Muscle of back (tissue), 13 donors: Measurements from ENCODE around the gene CACNA1I. TPM values are rescaled to one million over a fixed set of nuclear protein-coding genes. Genes with fewer than 3 reads are reported as not detected.
A peak's percentile ranks its signal among the peaks of the same experiment; 100 is the strongest.
"Not testable (repeated sequence)": the region's sequence is repeated elsewhere in the genome, so short reads cannot be mapped to it uniquely, and the experiment has no call there.

Experiments used
- DNase-seq, 3 donors: peaks; one replicate each; pipeline versions ENCODE4 v3.0.0 to v3.0.0-alpha.2; 2013
- long read RNA-seq, 9 donors: transcript quantifications; one replicate each; lab custom pipeline, GENCODE V29; 2026
- polyA plus RNA-seq, 10 donors: library from polyadenylated mRNA; unstranded; fragments of 120-200 nt; gene quantifications; one replicate each; pipeline ENCODE4 v1.2.1, GENCODE V29; 2013; ENCODE audit not compliant: insufficient read length in 10 of 10

The CACNA1I gene
- 1 to 10 TPM in 1 of 10 donors, under 1 TPM in 9; 0.07 to 1.2 (median 0.18) TPM for polyA plus RNA-seq
- long read RNA-seq, donor 1, result 0 reads
- long read RNA-seq, donor 2, result 0 reads
- long read RNA-seq, donor 3, result 0 reads
- long read RNA-seq, donor 4, result 0 reads
- long read RNA-seq, donor 5, result 0 reads
- long read RNA-seq, donor 6, result 0 reads
- long read RNA-seq, donor 7, result 0 reads
- long read RNA-seq, donor 8, result 0 reads
- long read RNA-seq, donor 9, result 0 reads

- no peak for DNase-seq
Measured at GRCh38 chr22:39570665-39571064, at the start of gene CACNA1I. TSS of gene CACNA1I (plus strand) at chr22:39570753. CDS start at chr22:39570753, 0 bp downstream.

- peak in 1 of 3 donors; percentile 80 for DNase-seq
Measured at GRCh38 chr22:39521106-39521885, 49.3 kb upstream of the CACNA1I start.

GRCh38 chr22:39522091-39522490 is 48.5 kb upstream of the CACNA1I start:
- DNase-seq, result not testable (repeated sequence)

- peak; percentile 67 to 82 (median 76) for DNase-seq
Measured at GRCh38 chr22:39522567-39523300, 47.8 kb upstream of the CACNA1I start.

GRCh38 chr22:39524089-39524752 is 46.3 kb upstream of the CACNA1I start:
- no peak for DNase-seq

GRCh38 chr22:39524753-39525657 is 45.5 kb upstream of the CACNA1I start:
- no peak for DNase-seq

GRCh38 chr22:39525658-39525975 is 44.9 kb upstream of the CACNA1I start:
- no peak for DNase-seq

GRCh38 chr22:39526736-39527171 is 43.8 kb upstream of the CACNA1I start:
- DNase-seq, result peak in 1 of 3 donors; percentile 35

GRCh38 chr22:39527481-39527961 is 43.0 kb upstream of the CACNA1I start:
- DNase-seq, result peak in 1 of 3 donors; percentile 55

- DNase-seq, result peak in 1 of 3 donors; percentile 36
Measured at GRCh38 chr22:39528080-39528661, 42.4 kb upstream of the CACNA1I start.

GRCh38 chr22:39528681-39529486 is 41.7 kb upstream of the CACNA1I start:
- DNase-seq, result peak; percentile 85 to 94 (median 92)

GRCh38 chr22:39529487-39529851 is 41.1 kb upstream of the CACNA1I start:
- DNase-seq, result no peak

GRCh38 chr22:39530116-39530515 is 40.4 kb upstream of the CACNA1I start:
- DNase-seq, result no peak

GRCh38 chr22:39530692-39531331 is 39.7 kb upstream of the CACNA1I start:
- DNase-seq, result peak in 1 of 3 donors; percentile 50

GRCh38 chr22:39532215-39533073 is 38.1 kb upstream of the CACNA1I start, which contains the start of gene RPS19BP1:
TSS of gene RPS19BP1 (minus strand) at chr22:39532748. CDS start at chr22:39532738, 10 bp downstream.
- peak; percentile 100 for DNase-seq

GRCh38 chr22:39534092-39534506 is 36.5 kb upstream of the CACNA1I start:
- no peak for DNase-seq

GRCh38 chr22:39534591-39535356 is 35.8 kb upstream of the CACNA1I start:
- DNase-seq, result peak; percentile 73 to 91 (median 85)
